Fibroblast of villous mesenchyme (primary cell): ENCODE results near the gene AURKAIP1. TPM values are rescaled to one million over a fixed set of nuclear protein-coding genes. Genes with fewer than 3 reads are reported as not detected.
A peak's percentile ranks its signal among the peaks of the same experiment; 100 is the strongest.

Experiments
- DNase-seq: peaks from one replicate; pipeline ENCODE4 v3.0.0-alpha.2; 2010; ENCODE audit warnings: low read depth
- H3K4me3 ChIP-seq: 2 replicates; pipeline ENCODE4 v1.5.1; 2011; ENCODE audit warnings: low read depth, mild to moderate bottlenecking, low read length
- CTCF ChIP-seq: IDR thresholded peaks from 2 replicates; pipeline ENCODE4 v1.5.1; 2012; ENCODE audit warnings: low read depth, mild to moderate bottlenecking, low read length; ENCODE audit not compliant: insufficient read depth
- total RNA-seq: library from RNA; depleted of rRNA; stranded (reverse); fragments of >200 nt; gene quantifications from 2 replicates; pipeline ENCODE4 v1.2.3, GENCODE V29; 2012

The AURKAIP1 gene
- total RNA-seq, 1 donor, result 94.1 TPM

- no peak for TF ChIP-seq CTCF
- peak overlapping the region; percentile 81 for H3K4me3 ChIP-seq
- DNase-seq, result no peak
Measured at GRCh38 chr1:1398677-1399186, 23.7 kb upstream of the AURKAIP1 start.

- no peak for TF ChIP-seq CTCF
- peak overlapping the region; percentile 81 for H3K4me3 ChIP-seq
- DNase-seq, result peak; percentile 54
Measured at GRCh38 chr1:1397839-1398523, 23.0 kb upstream of the AURKAIP1 start.

GRCh38 chr1:1395166-1395565 lies 20.2 kb upstream of the AURKAIP1 start:
- TF ChIP-seq CTCF, result no peak

GRCh38 chr1:1394116-1394515 lies 19.1 kb upstream of the AURKAIP1 start:
- no peak for TF ChIP-seq CTCF
- no peak overlapping the region for H3K4me3 ChIP-seq
- DNase-seq, result no peak

More at GRCh38 chr1:1395166-1395565, 20.2 kb upstream of the AURKAIP1 start:
- H3K4me3 ChIP-seq, result no peak overlapping the region
- DNase-seq, result no peak

- no peak overlapping the region for H3K4me3 ChIP-seq
- no peak for DNase-seq
- no peak for TF ChIP-seq CTCF
Measured at GRCh38 chr1:1393428-1393827, 18.4 kb upstream of the AURKAIP1 start.

- H3K4me3 ChIP-seq, result no peak overlapping the region
- DNase-seq, result no peak
- no peak for TF ChIP-seq CTCF
Measured at GRCh38 chr1:1393014-1393413, 18.0 kb upstream of the AURKAIP1 start.

GRCh38 chr1:1391225-1391624 lies 16.2 kb upstream of the AURKAIP1 start:
- no peak for TF ChIP-seq CTCF
- H3K4me3 ChIP-seq, result no peak overlapping the region
- no peak for DNase-seq
